Measurements from ENCODE around the gene ZC2HC1B.

Gene ZC2HC1B

GRCh38 chr6:143836150-143836549, 28.1 kb upstream of the ZC2HC1B start:
- no peak for TF ChIP-seq CTCF (IDR thresholded peaks at IDR 0.05; ENCODE audit: insufficient read depth, low read length, poor library complexity, severe bottlenecking)
- H3K36me3 ChIP-seq (ENCODE audit: control insufficient read depth, insufficient read depth, low read length): no peaks in the 10 kb centered on the region
- DNase-seq (ENCODE audit: extremely low read depth, insufficient read length): no peak
- H3K4me3 ChIP-seq (replicated peaks; ENCODE audit: low read depth, low read length): no peak overlapping the region
- no peaks in the 10 kb centered on the region for H3K27me3 ChIP-seq (replicated peaks; ENCODE audit: control insufficient read depth, insufficient read depth, low read length)

DNA sequence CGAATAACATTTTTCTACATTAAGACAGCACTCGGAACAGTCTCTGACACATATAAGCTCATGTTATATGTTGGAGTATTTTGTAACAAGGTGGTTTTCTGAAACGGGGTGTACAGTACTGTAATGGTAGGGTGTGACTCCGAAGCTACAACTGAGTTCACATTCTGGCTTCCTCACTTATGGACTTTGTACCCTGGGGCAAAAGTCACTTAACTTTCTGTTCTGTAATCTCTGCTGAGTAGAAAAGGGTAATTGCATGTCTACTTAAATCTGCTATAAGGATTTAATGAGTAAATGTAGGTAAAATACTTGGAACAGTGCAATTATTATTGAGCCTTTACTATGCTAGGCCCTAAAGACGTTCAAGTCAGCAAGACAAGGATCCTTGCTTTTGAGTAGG, 25.9 kb upstream of the ZC2HC1B start:
- Histone ChIP-seq H3K27me3 (replicated peaks; ENCODE audit: control insufficient read depth, insufficient read depth, low read length) (no peaks in the 10 kb centered on the region), H3K36me3 (ENCODE audit: control insufficient read depth, insufficient read depth, low read length) (no peaks in the 10 kb centered on the region), H3K4me3 (replicated peaks; ENCODE audit: low read depth, low read length) (no peak overlapping the region)
- no peak for DNase-seq (ENCODE audit: extremely low read depth, insufficient read length)
- no peak for TF ChIP-seq CTCF (IDR thresholded peaks at IDR 0.05; ENCODE audit: insufficient read depth, low read length, poor library complexity, severe bottlenecking)

GRCh38 chr6:143839196-143839595, 25.1 kb upstream of the ZC2HC1B start:
- DNase-seq (ENCODE audit: extremely low read depth, insufficient read length): no peak
- TF ChIP-seq CTCF (IDR thresholded peaks at IDR 0.05; ENCODE audit: insufficient read depth, low read length, poor library complexity, severe bottlenecking): no peak
- Histone ChIP-seq H3K4me3 (replicated peaks; ENCODE audit: low read depth, low read length) (no peak overlapping the region), H3K36me3 (ENCODE audit: control insufficient read depth, insufficient read depth, low read length) (no peaks in the 10 kb centered on the region), H3K27me3 (replicated peaks; ENCODE audit: control insufficient read depth, insufficient read depth, low read length) (no peaks in the 10 kb centered on the region)

- no peaks in the 10 kb centered on the region for H3K27me3 ChIP-seq (replicated peaks; ENCODE audit: control insufficient read depth, insufficient read depth, low read length)
- TF ChIP-seq CTCF (IDR thresholded peaks at IDR 0.05; ENCODE audit: insufficient read depth, low read length, poor library complexity, severe bottlenecking): no peak
- H3K4me3 ChIP-seq (replicated peaks; ENCODE audit: low read depth, low read length): no peak overlapping the region
- H3K36me3 ChIP-seq (ENCODE audit: control insufficient read depth, insufficient read depth, low read length): peaks cover 5% of the 10 kb centered on the region
- no peak for DNase-seq (ENCODE audit: extremely low read depth, insufficient read length)
These were observed 23.5 kb upstream of the ZC2HC1B start for GRCh38 chr6:143840595-143841265.

DNA sequence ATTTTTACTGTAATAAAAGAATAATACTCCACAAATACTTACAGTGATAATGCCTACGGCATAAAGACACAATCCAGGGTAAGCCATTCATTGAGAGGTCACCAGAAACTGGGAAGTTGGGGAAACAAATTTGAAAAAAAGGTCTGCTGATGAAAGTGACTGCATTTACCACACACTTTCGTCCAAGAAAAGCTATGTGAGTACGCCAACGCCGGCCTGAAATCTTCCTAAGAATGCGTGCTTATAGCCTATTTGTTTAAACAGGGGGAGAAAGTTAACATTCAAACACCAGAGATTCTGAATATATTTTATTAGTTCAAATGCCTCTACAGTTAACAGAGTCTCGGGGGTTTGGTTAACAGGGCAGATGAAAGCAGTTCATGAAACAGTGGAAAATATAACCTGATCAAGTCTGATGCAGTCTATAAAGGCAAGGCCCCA, 21.8 kb upstream of the ZC2HC1B start:
- DNase-seq (ENCODE audit: extremely low read depth, insufficient read length): no peak

More for the DNA sequence above, 21.8 kb upstream of the ZC2HC1B start:
- Histone ChIP-seq H3K27me3 (replicated peaks; ENCODE audit: control insufficient read depth, insufficient read depth, low read length) (no peaks in the 10 kb centered on the region), H3K4me3 (replicated peaks; ENCODE audit: low read depth, low read length) (peak overlapping the region; percentile 94), H3K36me3 (ENCODE audit: control insufficient read depth, insufficient read depth, low read length) (peaks cover 8% of the 10 kb centered on the region)
- no peak for TF ChIP-seq CTCF (IDR thresholded peaks at IDR 0.05; ENCODE audit: insufficient read depth, low read length, poor library complexity, severe bottlenecking)

Data from GM06990 (cell line).